K562 (cell line): ENCODE results near the gene CDK1. TPM values are rescaled to one million over a fixed set of nuclear protein-coding genes. Genes with fewer than 3 reads are reported as not detected.

Source experiments
- CBFA2T3 ChIP-seq: fragments of 450-650 bp; IDR thresholded peaks from 2 replicates; pipeline ENCODE4 v1.6.1; 2017
- GATAD2A ChIP-seq: fragments of 450-650 bp; IDR thresholded peaks from 2 replicates; pipeline ENCODE4 v1.6.1; 2017
- KDM4B ChIP-seq, 2 experiments: fragments of 450-650 bp in 1 of 2; sonication (generic) in 1 of 2; IDR thresholded peaks; 2 replicates each; pipeline ENCODE4 v1.6.1; 2016 to 2017; ENCODE audit warnings: borderline replicate concordance in 2 of 2, antibody characterized with exemption in 1 of 2, low read depth in 1 of 2, mild to moderate bottlenecking in 1 of 2
- MTA3 ChIP-seq: fragments of 450-650 bp; formaldehyde crosslinking; IDR thresholded peaks from 2 replicates; pipeline ENCODE4 v1.6.1; 2017; ENCODE audit warnings: mild to moderate bottlenecking, borderline replicate concordance
- NFYB ChIP-seq: IDR thresholded peaks from 2 replicates; pipeline ENCODE4 v1.6.1; 2011; ENCODE audit warnings: mild to moderate bottlenecking, moderate library complexity; ENCODE audit not compliant: insufficient read length; ENCODE audit errors: extremely low read depth
- NR2C2 ChIP-seq, 2 experiments: fragments of 200-800 bp in 1 of 2; sonication (Bioruptor generic) in 1 of 2; sonication (generic) in 1 of 2; formaldehyde crosslinking in 1 of 2; IDR thresholded peaks; 2 replicates each; pipeline versions ENCODE4 v1.6.1 to v1.8.0; 2016 to 2022; ENCODE audit warnings: mild to moderate bottlenecking in 1 of 2, missing compliant biosample characterization in 1 of 2, missing genetic modification characterization in 1 of 2, missing genetic modification reagents in 1 of 2
- SETDB1 ChIP-seq: IDR thresholded peaks from one replicate; pipeline ENCODE4 v1.6.1; 2012; ENCODE audit warnings: low read length, control low read depth, inconsistent platforms
- ZNF184 ChIP-seq: sonication (generic); formaldehyde crosslinking; IDR thresholded peaks from 2 replicates; pipeline ENCODE4 v1.5.0; 2020; ENCODE audit warnings: missing genetic modification reagents
- ZNF217 ChIP-seq: sonication (generic); formaldehyde crosslinking; IDR thresholded peaks from 2 replicates; pipeline ENCODE4 v1.8.0; 2022; ENCODE audit warnings: mild to moderate bottlenecking, missing genetic modification reagents
- ZNF41 ChIP-seq: fragments of 250-450 bp; sonication (Bioruptor Pico); conservative IDR thresholded peaks from 2 replicates; pipeline ENCODE4 v1.4.0; 2020; ENCODE audit warnings: mild to moderate bottlenecking
- ZSCAN29 ChIP-seq: fragments of 450-650 bp; IDR thresholded peaks from 2 replicates; pipeline ENCODE4 v1.6.1; 2017
- polyA plus RNA-seq, 8 experiments: library from polyadenylated mRNA; depleted of rRNA in 4 of 8; stranded (reverse) in 5 of 8; unstranded in 3 of 8; fragments of >200 nt; fragmentation: Nextera tagmentation in 2 of 8; fragmentation: Illumina TruSeq in 1 of 8; extraction: Ambion mirVana in 2 of 8; extraction: Trizol in 1 of 8; gene quantifications; 2 replicates each; pipeline versions ENCODE4 v1.2.1 to v1.2.3, GENCODE V29; 2011 to 2014; ENCODE audit warnings: inconsistent platforms in 1 of 8, missing spikeins in 1 of 8
- total RNA-seq, 7 experiments: library from RNA; depleted of rRNA in 6 of 7; stranded (reverse); fragments of >200 nt in 6 of 7; fragmentation: Illumina TruSeq in 2 of 7; extraction: Trizol in 2 of 7; gene quantifications; 2 replicates each; pipeline versions ENCODE4 v1.2.1 to v1.2.3, GENCODE V29; 2011 to 2021; ENCODE audit warnings: low replicate concordance in 1 of 7
- TF ChIP-seq, protein P1 (sequence below): IDR thresholded peaks from 3 replicates; pipeline ENCODE4 v1.6.1; 2011; ENCODE audit warnings: borderline replicate concordance, mild to moderate bottlenecking; ENCODE audit not compliant: insufficient read length, insufficient read depth
- TF ChIP-seq, protein P2 (sequence below): sonication (generic); formaldehyde crosslinking; IDR thresholded peaks from 2 replicates; pipeline ENCODE4 v1.8.1; 2023; ENCODE audit warnings: mild to moderate bottlenecking, missing genetic modification reagents
- TF ChIP-seq, protein P3 (sequence below): sonication (generic); formaldehyde crosslinking; IDR thresholded peaks from 2 replicates; pipeline ENCODE4 v1.8.0; 2022; ENCODE audit warnings: mild to moderate bottlenecking, missing genetic modification reagents

CDK1 gene
- total and polyA plus RNA-seq, 9 of the 15 experiments (the other 6 are each of a cell fraction or from before 2014, with no cell fraction given), result 156 to 685 (median 236) TPM

DNA sequence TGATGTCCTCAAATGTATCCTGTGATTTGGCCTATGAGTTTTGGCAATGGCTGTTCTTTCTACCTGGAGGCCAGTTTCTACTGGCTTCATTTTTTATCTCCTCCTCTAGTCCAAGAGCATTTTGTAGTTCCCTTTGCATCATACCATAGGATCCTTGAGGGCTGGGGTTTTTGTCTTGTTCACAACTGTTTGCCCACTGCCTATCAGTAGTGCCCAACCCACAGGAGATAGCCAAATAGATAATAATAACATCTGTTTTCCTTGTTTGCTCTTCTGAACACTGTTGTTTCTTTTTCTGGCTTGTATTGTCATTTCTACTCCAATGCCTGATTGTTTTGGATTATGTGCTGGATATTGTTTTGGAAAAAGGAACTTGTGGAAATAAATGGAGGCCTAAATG lies 3.4 kb downstream of the CDK1 start (continued):
- TF ChIP-seq ZNF217 (CRISPR knock-in tag) (no peak), KDM4B (IDR thresholded peaks at IDR 0.05; ENCODE audit: borderline replicate concordance in 2 of 2, low read depth in 1 of 2) (no peak), NR2C2 (CRISPR knock-in tag; IDR thresholded peaks at IDR 0.05) (no peak), NR2C2 (tag; IDR thresholded peaks at IDR 0.05) (no peak), CBFA2T3 (peak; percentile 30), ZNF41 (CRISPR knock-in tag) (no peak), NFYB (no peak), GATAD2A (peak; percentile 53; the same call in 1 of the 2 replicates), ZSCAN29 (no peak), ZNF184 (CRISPR knock-in tag) (no peak), SETDB1 (no peak), MTA3 (no peak)
- TF ChIP-seq, protein P1, sequence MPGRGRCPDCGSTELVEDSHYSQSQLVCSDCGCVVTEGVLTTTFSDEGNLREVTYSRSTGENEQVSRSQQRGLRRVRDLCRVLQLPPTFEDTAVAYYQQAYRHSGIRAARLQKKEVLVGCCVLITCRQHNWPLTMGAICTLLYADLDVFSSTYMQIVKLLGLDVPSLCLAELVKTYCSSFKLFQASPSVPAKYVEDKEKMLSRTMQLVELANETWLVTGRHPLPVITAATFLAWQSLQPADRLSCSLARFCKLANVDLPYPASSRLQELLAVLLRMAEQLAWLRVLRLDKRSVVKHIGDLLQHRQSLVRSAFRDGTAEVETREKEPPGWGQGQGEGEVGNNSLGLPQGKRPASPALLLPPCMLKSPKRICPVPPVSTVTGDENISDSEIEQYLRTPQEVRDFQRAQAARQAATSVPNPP, result no peak
- TF ChIP-seq, protein P2, sequence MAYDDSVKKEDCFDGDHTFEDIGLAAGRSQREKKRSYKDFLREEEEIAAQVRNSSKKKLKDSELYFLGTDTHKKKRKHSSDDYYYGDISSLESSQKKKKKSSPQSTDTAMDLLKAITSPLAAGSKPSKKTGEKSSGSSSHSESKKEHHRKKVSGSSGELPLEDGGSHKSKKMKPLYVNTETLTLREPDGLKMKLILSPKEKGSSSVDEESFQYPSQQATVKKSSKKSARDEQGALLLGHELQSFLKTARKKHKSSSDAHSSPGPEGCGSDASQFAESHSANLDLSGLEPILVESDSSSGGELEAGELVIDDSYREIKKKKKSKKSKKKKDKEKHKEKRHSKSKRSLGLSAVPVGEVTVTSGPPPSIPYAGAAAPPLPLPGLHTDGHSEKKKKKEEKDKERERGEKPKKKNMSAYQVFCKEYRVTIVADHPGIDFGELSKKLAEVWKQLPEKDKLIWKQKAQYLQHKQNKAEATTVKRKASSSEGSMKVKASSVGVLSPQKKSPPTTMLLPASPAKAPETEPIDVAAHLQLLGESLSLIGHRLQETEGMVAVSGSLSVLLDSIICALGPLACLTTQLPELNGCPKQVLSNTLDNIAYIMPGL (CRISPR knock-in tag), result no peak
- TF ChIP-seq, protein P3, sequence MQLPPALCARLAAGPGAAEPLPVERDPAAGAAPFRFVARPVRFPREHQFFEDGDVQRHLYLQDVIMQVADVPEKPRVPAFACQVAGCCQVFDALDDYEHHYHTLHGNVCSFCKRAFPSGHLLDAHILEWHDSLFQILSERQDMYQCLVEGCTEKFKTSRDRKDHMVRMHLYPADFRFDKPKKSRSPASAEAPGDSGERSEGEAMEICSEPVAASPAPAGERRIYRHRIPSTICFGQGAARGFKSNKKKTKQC (CRISPR knock-in tag), result no peak
